ENCODE data around the gene EMILIN1.
A peak's percentile ranks its signal among the peaks of the same experiment; 100 is the strongest.
"Not testable (repeated sequence)": the region's sequence is repeated elsewhere in the genome, so short reads cannot be mapped to it uniquely, and the experiment has no call there.

EMILIN1 gene

GRCh38 chr2:27095745-27096651, 17.6 kb downstream of the EMILIN1 start:
- peak; percentile 47 to 57 for DNase-seq

DNA sequence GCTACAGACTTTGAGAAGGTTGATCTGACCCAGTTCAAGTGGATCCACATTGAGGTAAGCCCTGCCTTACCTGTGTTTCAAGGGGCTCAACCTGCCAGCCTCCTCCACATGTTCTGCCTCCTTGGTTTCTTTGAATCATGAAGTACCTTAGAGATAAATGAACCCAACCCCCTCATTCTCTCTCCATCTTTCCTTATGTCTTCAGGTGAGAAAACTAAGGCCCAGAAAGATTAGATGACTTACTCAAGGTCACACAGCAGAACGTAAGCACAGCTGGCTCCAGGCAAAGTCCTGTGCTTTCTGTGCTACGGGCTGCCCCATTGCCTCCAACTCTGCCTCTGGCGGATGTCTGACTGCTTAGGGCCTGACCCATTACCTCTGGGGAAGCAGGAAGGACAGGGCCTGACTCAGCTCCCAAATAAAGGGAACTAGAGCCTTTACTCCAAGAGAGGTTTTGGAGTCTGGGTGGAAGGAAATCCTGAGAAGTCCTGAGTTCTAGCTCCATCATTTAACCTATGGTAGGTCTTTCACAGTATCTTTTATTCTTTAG, 18.4 kb downstream of the EMILIN1 start:
- no peak for DNase-seq

GRCh38 chr2:27097341-27097740, 18.9 kb downstream of the EMILIN1 start:
- DNase-seq: no peak

DNA sequence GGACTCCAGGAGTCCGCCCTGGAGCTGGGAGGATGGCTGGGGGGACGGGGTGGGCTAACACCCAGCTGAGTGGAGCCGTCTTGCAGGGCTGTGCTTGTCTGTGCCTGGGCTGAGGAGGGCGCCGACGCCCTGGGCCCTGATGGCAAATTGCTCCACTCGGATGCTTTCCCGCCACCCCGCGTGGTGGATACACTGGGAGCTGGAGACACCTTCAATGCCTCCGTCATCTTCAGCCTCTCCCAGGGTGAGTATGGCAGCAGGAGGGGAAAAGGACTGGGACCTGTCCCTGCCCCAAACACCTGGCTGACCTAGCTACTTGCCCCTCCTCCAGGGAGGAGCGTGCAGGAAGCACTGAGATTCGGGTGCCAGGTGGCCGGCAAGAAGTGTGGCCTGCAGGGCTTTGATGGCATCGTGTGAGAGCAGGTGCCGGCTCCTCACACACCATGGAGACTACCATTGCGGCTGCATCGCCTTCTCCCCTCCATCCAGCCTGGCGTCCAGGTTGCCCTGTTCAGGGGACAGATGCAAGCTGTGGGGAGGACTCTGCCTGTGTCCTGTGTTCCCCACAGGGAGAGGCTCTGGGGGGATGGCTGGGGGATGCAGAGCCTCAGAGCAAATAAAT, 21.0 kb downstream of the EMILIN1 start:
- DNase-seq: no peak

- no peak for DNase-seq
Measured at GRCh38 chr2:27100036-27100435, 21.6 kb downstream of the EMILIN1 start.

DNA sequence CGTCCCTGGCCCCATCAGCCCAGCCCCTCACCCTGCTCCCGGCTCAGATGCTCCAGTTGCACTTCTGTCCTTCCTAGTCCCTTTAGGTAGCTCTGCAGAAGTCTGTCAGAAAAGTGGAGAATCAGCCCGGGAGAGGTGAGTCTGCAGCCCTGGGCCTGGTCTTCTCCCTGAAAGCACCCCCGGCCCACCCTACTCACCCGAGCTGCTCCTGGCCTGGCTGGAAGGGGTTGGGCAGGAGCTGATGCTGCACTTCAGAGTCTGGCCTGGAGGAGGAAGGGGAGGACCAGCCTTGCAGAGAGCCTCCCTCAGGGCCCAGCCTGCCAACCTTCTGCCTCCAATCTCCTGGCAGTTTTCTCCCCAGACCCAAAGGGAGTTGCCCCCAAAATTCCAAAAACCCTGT, 23.9 kb downstream of the EMILIN1 start:
- no peak for DNase-seq

DNA sequence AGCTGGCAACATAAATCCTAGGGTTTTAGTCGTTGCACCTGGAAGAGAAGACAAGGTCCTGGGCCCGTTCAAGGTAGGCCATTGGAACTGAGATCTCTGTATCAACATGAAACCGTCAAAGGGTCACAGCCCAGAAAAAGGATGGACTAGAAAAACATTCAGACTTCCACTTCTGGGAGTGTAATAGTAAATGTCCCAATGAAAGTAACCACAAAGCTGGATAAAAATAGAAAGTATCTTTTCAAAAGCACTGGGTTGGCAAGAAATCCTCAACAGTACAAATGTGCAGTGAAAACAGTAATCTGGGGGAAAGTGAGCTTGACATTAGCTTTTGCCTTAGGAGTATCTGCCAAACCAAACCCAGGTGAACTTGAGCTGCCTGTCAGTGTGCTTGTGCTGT, 27.6 kb downstream of the EMILIN1 start:
- DNase-seq: no peak

DNA sequence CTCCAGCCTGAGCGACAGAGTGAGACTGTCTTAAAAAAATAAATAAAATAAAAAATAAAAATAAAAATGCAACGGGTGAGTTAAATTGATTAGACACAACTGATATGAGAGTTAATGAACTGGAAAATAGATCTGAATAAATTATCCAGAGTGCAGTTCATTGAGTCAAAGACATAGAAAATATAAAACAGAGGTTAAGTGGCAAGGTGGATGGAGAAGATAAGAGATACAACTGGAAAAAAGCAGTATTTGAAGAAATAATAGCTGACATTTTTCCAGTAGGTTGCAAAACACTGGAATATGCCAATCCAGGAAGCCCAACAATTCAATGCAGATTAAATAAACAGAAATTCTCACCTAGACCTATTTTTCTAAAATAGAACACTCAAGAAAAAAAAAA, 29.8 kb downstream of the EMILIN1 start:
- no peak for DNase-seq

DNA sequence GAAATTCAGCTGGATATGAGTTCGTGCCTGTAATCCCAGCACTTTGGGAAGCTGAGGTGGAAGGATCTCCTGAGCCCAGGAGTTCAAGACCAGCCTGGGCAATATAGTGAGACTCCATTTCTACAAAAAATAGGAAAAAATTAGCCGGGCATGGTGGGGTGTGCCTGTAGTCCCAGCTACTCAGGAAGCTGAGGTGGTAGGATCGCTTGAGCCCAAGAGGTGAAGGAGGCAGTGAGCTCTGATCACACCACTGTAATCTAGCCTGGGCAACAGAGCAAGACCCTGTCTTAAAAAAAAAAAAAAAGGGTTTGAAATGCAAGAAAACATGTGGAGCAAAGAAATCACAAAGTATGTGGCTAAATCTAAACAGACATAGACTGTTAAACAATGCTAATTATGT, 30.7 kb downstream of the EMILIN1 start:
- DNase-seq: no peak

DNA sequence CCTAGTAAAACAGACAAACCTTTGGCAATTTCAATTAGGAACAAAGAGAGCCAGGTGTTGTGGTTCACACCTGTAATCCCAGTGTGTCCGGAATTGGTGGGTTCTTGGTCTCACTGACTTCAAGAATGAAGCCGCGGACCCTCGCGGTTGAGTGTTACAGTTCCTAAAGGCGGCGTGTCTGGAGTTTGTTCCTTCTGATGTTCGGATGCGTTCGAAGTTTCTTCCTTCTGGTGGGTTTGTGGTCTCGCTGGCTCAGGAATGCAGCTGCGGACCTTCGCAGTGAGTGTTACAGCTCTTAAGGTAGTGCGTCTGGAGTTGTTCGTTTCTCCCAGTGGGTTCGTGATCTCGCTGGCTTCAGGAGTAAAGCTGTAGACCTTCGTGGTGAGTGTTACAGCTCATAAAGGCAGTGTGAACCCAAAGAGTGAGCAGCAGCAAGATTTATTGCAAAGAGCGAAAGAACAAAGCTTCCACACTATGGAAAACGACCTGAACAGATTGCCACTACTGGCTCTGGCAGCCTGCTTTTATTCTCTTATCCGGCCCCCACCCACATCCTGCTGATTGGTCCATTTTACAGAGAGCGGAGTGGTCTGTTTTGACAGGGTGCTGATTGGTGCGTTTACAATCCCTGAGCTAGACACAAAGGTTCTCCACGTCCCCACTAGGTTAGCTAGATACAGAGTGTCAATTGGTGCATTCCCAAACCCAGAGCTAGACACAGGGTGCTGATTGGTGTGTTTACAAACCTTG, 32.4 kb downstream of the EMILIN1 start:
- not testable (repeated sequence) for DNase-seq

- not testable (repeated sequence) for DNase-seq
Measured at GRCh38 chr2:27111392-27112078, 33.1 kb downstream of the EMILIN1 start.

DNA sequence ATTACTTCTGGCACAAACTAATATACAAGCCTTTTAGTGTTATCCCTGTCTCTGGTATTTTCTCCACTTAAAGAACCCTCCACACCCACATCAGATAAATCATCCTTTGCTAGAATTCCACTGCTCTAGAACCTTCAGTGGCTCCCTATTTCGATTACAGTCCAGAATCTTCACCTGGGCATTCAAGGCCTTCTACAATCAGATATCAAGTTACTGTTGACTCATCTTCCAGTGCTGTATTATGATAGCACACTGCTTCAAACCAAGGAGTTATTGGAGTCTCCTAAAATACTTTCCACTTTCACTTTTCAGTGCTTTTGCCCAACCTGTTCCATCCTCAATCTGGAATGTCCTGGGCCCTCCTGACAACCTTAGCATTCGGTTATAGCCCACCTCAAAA, 37.1 kb downstream of the EMILIN1 start:
- DNase-seq: no peak

- no peak for DNase-seq
Measured at GRCh38 chr2:27117995-27118524, 39.6 kb downstream of the EMILIN1 start.

- peak in 1 of 2 donors; percentile 18 for DNase-seq
Measured at GRCh38 chr2:27118525-27119329, 40.3 kb downstream of the EMILIN1 start, which contains the start of gene CGREF1. TSS of gene CGREF1 (minus strand) at chr2:27119128. CDS start at chr2:27104366, 14,762 bp downstream.

GRCh38 chr2:27119330-27119670, 40.9 kb downstream of the EMILIN1 start:
- DNase-seq: not testable (repeated sequence)

DNA sequence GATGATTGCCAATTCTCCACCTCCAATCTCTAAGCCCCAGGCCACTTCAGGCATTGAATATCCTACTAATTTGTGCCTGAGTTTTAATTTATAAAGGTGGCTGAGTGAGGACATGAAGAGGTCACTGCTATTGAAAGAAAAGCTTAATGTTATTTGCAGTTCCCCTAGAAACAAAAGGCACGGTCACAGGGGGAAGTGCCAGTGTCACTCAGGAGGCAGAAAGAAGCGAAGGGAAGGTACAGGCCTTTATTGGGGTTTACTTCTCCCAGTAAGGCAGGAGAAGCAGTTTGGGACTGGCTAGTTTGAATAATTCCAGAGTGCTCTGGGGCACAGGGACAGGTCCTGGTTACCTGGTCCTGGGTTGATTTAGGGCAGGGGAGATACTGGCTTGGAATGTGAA, 43.5 kb downstream of the EMILIN1 start:
- DNase-seq: no peak

GRCh38 chr2:27122791-27123190, 44.4 kb downstream of the EMILIN1 start:
- no peak for DNase-seq

GRCh38 chr2:27123302-27124150, 45.1 kb downstream of the EMILIN1 start, which contains the start of gene ABHD1:
TSS of gene ABHD1 (plus strand) at chr2:27123815. CDS start at chr2:27123949, 134 bp downstream.
- DNase-seq: peak; percentile 67 to 80

- DNase-seq: no peak
Measured at GRCh38 chr2:27125104-27125503, 46.7 kb downstream of the EMILIN1 start.

DNA sequence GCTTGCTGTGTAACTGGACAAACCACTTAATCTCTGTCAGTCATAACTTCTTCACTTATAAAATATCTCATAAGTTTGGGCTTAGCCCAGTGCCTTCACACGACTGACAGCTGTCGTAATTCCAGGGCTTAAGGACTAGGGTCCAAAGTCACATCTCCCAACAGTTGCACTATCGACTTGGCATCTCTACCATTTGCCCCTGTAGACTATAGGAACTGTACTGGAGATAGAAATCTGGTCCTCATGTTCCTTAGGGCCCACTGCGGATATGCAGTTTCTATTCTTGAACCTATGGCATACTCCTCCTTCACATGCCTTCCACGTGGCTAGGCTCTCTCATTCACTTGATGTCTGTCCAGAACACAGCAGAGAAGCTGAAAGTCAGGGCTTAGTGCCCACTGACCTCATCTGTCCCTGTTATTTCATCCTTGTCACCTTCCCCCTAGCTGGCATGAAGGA, 47.9 kb downstream of the EMILIN1 start:
- no peak for DNase-seq
